Measurements from ENCODE around the gene FHAD1.

- TF ChIP-seq, protein P1, sequence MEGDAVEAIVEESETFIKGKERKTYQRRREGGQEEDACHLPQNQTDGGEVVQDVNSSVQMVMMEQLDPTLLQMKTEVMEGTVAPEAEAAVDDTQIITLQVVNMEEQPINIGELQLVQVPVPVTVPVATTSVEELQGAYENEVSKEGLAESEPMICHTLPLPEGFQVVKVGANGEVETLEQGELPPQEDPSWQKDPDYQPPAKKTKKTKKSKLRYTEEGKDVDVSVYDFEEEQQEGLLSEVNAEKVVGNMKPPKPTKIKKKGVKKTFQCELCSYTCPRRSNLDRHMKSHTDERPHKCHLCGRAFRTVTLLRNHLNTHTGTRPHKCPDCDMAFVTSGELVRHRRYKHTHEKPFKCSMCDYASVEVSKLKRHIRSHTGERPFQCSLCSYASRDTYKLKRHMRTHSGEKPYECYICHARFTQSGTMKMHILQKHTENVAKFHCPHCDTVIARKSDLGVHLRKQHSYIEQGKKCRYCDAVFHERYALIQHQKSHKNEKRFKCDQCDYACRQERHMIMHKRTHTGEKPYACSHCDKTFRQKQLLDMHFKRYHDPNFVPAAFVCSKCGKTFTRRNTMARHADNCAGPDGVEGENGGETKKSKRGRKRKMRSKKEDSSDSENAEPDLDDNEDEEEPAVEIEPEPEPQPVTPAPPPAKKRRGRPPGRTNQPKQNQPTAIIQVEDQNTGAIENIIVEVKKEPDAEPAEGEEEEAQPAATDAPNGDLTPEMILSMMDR (IDR thresholded peaks at IDR 0.05; ENCODE audit: low read length), result no peak
- TF ChIP-seq EZH2phosphoT487 (IDR thresholded peaks at IDR 0.05; ENCODE audit: low read length) (no peak), EZH2 (optimal IDR thresholded peaks at IDR 0.05; ENCODE audit: low read depth, low read length) (no peak)
Measured at GRCh38 chr1:15441247-15441646, 194.2 kb downstream of the FHAD1 start.

Measured in MM.1S (cell line).